NT2/D1 (cell line): ENCODE measurements around the gene C2CD5.

Experiments used
- DNase-seq: peaks from one replicate; pipeline ENCODE4 v3.0.0-alpha.2; 2011; ENCODE audit warnings: low read depth, low spot score
- H3K27me3 ChIP-seq: 2 replicates; pipeline ENCODE4 v1.6.0; 2011; ENCODE audit warnings: mild to moderate bottlenecking; ENCODE audit not compliant: insufficient read length, insufficient read depth
- H3K36me3 ChIP-seq: 2 replicates; pipeline ENCODE4 v1.6.1; 2011; ENCODE audit warnings: mild to moderate bottlenecking, low read length, mixed read lengths; ENCODE audit not compliant: insufficient read depth, insufficient read length
- H3K4me1 ChIP-seq: 2 replicates; pipeline ENCODE4 v1.5.1; 2011; ENCODE audit not compliant: insufficient read depth, insufficient read length
- H3K4me3 ChIP-seq: 2 replicates; pipeline ENCODE4 v1.5.1; 2011; ENCODE audit warnings: low read depth; ENCODE audit not compliant: insufficient read length
- H3K9ac ChIP-seq: 2 replicates; pipeline ENCODE4 v1.6.0; 2011; ENCODE audit warnings: low read depth; ENCODE audit not compliant: insufficient read length
- H3K9me3 ChIP-seq: 2 replicates; pipeline ENCODE4 v1.5.1; 2011; ENCODE audit warnings: mild to moderate bottlenecking, low read length; ENCODE audit not compliant: insufficient read depth
- SUZ12 ChIP-seq: IDR thresholded peaks from 2 replicates; pipeline ENCODE4 v1.6.1; 2011; ENCODE audit not compliant: insufficient read length, insufficient read depth; ENCODE audit errors: extremely low read depth
- YY1 ChIP-seq: IDR thresholded peaks from 2 replicates; pipeline ENCODE4 v1.6.1; 2011; ENCODE audit not compliant: insufficient read length, insufficient read depth
- ZNF274 ChIP-seq: IDR thresholded peaks from 2 replicates; pipeline ENCODE4 v1.6.1; 2011; ENCODE audit warnings: mild to moderate bottlenecking, low read depth, low read length

The C2CD5 gene, protein sequence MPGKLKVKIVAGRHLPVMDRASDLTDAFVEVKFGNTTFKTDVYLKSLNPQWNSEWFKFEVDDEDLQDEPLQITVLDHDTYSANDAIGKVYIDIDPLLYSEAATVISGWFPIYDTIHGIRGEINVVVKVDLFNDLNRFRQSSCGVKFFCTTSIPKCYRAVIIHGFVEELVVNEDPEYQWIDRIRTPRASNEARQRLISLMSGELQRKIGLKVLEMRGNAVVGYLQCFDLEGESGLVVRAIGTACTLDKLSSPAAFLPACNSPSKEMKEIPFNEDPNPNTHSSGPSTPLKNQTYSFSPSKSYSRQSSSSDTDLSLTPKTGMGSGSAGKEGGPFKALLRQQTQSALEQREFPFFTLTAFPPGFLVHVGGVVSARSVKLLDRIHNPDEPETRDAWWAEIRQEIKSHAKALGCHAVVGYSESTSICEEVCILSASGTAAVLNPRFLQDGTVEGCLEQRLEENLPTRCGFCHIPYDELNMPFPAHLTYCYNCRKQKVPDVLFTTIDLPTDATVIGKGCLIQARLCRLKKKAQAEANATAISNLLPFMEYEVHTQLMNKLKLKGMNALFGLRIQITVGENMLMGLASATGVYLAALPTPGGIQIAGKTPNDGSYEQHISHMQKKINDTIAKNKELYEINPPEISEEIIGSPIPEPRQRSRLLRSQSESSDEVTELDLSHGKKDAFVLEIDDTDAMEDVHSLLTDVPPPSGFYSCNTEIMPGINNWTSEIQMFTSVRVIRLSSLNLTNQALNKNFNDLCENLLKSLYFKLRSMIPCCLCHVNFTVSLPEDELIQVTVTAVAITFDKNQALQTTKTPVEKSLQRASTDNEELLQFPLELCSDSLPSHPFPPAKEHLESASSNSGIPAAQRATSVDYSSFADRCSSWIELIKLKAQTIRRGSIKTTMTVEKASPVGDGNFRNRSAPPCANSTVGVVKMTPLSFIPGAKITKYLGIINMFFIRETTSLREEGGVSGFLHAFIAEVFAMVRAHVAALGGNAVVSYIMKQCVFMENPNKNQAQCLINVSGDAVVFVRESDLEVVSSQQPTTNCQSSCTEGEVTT

DNA sequence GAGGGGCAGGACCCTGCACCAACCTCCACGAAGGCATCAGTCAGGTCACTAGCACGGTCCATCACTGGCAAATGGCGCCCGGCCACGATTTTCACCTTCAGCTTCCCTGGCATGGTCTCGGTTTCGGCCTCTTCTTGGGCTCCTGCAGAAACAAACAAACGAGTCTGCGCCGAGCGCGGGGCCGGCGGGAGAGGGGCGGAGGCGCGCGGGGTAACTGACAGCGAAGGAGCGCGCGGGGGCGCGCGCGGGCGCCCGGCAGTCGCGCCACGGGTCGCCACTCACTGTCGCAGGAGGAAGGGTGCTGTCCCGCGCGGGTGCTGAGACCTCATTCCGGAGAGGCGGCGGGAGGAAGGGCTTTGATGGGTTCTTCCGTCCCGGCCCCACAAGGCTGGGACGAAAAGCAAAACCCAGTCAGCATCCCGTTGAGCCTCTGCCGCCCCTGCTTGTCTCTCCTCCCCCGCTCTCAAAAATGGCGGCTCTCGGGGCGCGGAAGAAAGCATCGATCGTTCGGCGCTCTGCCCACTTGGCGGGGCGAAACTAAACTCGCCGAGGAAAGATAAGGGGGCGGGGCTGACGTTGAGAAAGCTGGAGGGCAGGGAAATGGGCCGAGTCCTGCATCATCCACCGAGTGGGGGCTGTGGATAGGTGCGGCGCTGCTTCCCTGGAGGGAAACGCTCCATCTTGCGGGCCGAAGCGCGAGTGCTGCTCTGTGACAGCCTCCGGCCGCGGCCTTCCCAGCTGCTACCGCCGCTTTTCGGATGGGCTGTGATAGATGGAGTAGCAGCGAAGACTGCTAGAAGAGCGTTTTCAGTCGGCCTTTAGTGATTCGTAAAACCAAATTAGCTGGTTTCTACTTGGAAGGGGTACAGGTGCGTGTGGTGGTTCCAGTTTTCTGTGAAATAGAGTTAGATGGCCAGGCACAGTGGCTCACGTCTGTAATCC, at the start of gene C2CD5:
Gene C2CD5, minus strand, starts transcription at position 505 of the 942 bp plus-strand sequence. Its CDS starts 392 bp downstream, at position 113.
- peak; percentile 100 for DNase-seq
- Histone ChIP-seq H3K4me3 (peak within 1 kb of the TSS; percentile 96), H3K9ac (peak within 1 kb of the TSS; percentile 92), H3K36me3 (peaks cover 17% of the 10 kb centered on the region), H3K4me1 (no peaks in the 10 kb centered on the region), H3K9me3 (no peaks in the 10 kb centered on the region), H3K27me3 (no peaks in the 10 kb centered on the region)
- TF ChIP-seq YY1 (peak; percentile 87), SUZ12 (no peak)

DNA sequence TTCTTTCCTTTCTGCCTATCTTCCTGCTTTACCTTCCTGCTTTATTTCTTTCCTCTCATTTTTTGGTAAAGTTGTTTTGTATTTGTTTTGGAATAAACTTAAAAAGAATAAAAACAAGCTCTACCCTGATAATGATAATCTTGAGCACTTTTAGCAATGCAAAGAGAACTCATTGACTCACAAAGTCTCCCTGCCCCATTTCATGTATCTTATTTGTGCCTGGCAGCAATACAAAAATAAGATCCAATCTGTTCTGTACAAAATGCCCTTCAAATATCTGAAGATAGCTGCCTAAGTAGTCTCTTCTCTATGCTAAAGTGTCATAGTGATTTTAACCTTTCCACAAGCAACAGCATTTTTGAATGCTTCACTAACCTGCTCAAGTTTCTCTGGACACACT, 49.5 kb upstream of the C2CD5 start:
- H3K4me1 ChIP-seq: no peaks in the 10 kb centered on the region
- H3K9me3 ChIP-seq: no peaks in the 10 kb centered on the region
- H3K27me3 ChIP-seq: no peaks in the 10 kb centered on the region
- TF ChIP-seq YY1 (no peak), SUZ12 (no peak), ZNF274 (no peak)
- no peak overlapping the region for H3K9ac ChIP-seq
- H3K4me3 ChIP-seq: no peak overlapping the region
- H3K36me3 ChIP-seq: no peaks in the 10 kb centered on the region
- no peak for DNase-seq

DNA sequence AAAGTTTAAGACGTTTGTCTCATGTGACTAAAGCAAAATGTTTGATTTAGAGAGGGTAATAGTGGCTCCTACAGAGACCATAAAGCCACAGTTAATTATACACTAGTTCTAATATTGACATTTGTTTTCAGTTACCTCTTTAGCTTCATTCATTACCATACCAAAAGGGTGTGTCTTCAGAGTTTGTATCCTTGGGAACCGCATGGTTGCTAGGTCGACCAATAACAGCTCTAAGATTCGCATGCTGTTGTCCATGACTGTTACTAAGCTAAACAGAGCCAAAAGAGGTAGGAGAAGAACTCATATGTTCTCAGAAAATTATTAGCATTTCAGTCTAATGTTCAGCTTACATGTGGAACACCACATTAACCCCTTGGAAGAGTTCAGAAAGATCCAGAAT, 44.5 kb upstream of the C2CD5 start:
- no peaks in the 10 kb centered on the region for H3K9me3 ChIP-seq
- no peaks in the 10 kb centered on the region for H3K27me3 ChIP-seq
- H3K4me1 ChIP-seq: no peaks in the 10 kb centered on the region
- H3K36me3 ChIP-seq: no peaks in the 10 kb centered on the region
- H3K9ac ChIP-seq: no peak overlapping the region
- TF ChIP-seq ZNF274 (no peak), SUZ12 (no peak), YY1 (no peak)
- DNase-seq: peak; percentile 35
- H3K4me3 ChIP-seq: no peak overlapping the region

DNA sequence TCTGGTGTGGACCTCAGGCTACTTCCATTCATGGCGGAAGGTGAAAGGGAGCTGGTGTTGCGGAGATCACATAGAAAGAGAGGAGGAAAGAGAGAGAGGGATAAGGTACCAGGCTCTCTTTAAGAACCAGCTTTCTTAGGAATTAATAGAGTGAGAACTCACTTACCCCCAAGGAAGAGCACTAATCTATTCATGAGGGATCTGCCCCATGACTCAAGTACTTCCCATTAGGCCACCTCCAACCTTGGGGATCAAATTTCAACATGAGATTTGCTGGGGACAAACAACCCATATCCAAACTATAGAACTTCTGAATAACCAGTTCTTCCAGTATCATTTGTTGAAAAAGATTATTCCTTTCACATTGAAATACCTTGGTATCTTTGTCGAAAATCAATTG, 34.0 kb upstream of the C2CD5 start:
- no peaks in the 10 kb centered on the region for H3K4me1 ChIP-seq
- H3K27me3 ChIP-seq: no peaks in the 10 kb centered on the region
- no peak for TF ChIP-seq SUZ12
- no peak for TF ChIP-seq YY1
- TF ChIP-seq ZNF274: no peak
- H3K36me3 ChIP-seq: no peaks in the 10 kb centered on the region
- no peak overlapping the region for H3K9ac ChIP-seq
- no peak overlapping the region for H3K4me3 ChIP-seq
- H3K9me3 ChIP-seq: peaks cover 12% of the 10 kb centered on the region
- DNase-seq: peak; percentile 49

DNA sequence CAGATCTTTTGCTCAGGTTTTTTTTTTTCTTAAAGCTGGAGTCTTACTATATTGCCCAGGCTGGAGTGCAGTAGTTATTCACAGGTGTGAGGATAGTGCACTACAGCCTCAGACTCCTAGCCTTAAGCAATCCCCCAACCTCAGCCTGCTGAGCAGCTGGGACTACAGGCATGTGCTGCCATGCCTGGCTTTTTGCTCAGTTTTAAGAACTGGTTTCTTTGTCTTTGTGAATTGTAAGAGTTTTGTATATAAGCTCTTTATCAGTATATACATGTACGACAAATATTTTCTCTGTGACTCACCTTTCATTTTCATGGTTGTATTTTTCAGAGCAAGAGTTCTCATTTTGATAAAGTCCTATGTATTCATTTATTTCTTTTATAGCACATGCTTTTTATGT, 33.3 kb upstream of the C2CD5 start:
- TF ChIP-seq ZNF274: no peak
- no peak for TF ChIP-seq SUZ12
- TF ChIP-seq YY1: no peak
- no peak overlapping the region for H3K4me3 ChIP-seq
- H3K9ac ChIP-seq: no peak overlapping the region
- no peak for DNase-seq
- H3K9me3 ChIP-seq: peaks cover 12% of the 10 kb centered on the region
- no peaks in the 10 kb centered on the region for H3K36me3 ChIP-seq
- no peaks in the 10 kb centered on the region for H3K27me3 ChIP-seq
- no peaks in the 10 kb centered on the region for H3K4me1 ChIP-seq

DNA sequence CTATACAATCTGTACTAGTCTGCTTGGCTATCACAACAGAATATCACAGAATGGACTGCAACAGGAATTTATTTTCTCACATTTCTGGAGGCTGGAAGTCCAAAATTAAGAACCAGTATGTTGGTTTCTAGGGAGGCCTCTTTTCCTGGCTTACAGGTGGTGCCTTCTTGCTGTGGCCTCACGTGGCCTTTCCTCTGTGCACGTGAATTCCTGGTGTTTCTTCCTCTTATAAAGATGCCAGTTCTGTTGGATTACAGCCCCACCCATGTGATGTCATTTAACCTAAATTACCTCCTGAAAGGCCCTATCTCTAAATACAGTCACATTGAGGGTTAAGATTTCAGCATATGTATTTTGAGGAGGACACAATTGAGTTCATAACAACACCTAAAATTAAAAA, 32.1 kb upstream of the C2CD5 start:
- TF ChIP-seq YY1 (no peak), ZNF274 (no peak), SUZ12 (no peak)
- no peaks in the 10 kb centered on the region for H3K27me3 ChIP-seq
- no peaks in the 10 kb centered on the region for H3K4me1 ChIP-seq
- H3K9me3 ChIP-seq: peaks cover 12% of the 10 kb centered on the region
- H3K9ac ChIP-seq: no peak overlapping the region
- DNase-seq: no peak
- no peaks in the 10 kb centered on the region for H3K36me3 ChIP-seq
- no peak overlapping the region for H3K4me3 ChIP-seq
